HG03025 (cell line): ENCODE results near the gene ELFN2.

ENCODE experiments used
- ATAC-seq: cut with Tn5 transposase; IDR thresholded peaks from one replicate; pipeline ENCODE4 v1.9.1; 2021; ENCODE audit warnings: mild to moderate bottlenecking, moderate library complexity; ENCODE audit not compliant: unreplicated experiment, low FRiP score

ELFN2 gene

GRCh38 chr22:37324340-37325038 lies 102.8 kb downstream of the ELFN2 start:
- no peak for ATAC-seq

- no peak for ATAC-seq
These were observed 106.3 kb downstream of the ELFN2 start for GRCh38 chr22:37320726-37321677.

- ATAC-seq: no peak
These were observed 107.8 kb downstream of the ELFN2 start for GRCh38 chr22:37319469-37319868.

GRCh38 chr22:37318364-37319109 lies 108.7 kb downstream of the ELFN2 start:
- ATAC-seq: no peak
